HEK293 (cell line): ENCODE data around the gene CHRDL1.

ENCODE experiments used
- CTCF ChIA-PET: fragments of 350-600 bp; formaldehyde crosslinking; extraction: SDS; loops from one replicate; lab custom pipeline; 2021; ENCODE audit warnings: antibody characterized with exemption; lab: Yijun Ruan, JAX
- POLR2A ChIA-PET: fragments of 300-600 bp; formaldehyde crosslinking; extraction: SDS; loops from one replicate; lab custom pipeline; 2020; ENCODE audit warnings: antibody characterized with exemption, inconsistent platforms; lab: Yijun Ruan, JAX
- H3K27ac ChIP-seq: fragments of 200-500 bp; sonication (Bioruptor generic); 2 replicates; pipeline ENCODE4 v1.5.1; 2014; ENCODE audit warnings: low read depth, low read length, control low read depth, inconsistent platforms; ENCODE audit errors: extremely low read depth
- H3K36me3 ChIP-seq, 2 experiments: fragments of 200-500 bp in 1 of 2; sonication (Bioruptor generic) in 1 of 2; 1 replicate in 1 of 2; 2 replicates in 1 of 2; pipeline ENCODE4 v1.5.1; 2014 to 2017; ENCODE audit warnings: inconsistent platforms in 2 of 2, low read length in 2 of 2; ENCODE audit not compliant: control insufficient read depth in 2 of 2, insufficient read depth in 1 of 2
- H3K4me1 ChIP-seq: fragments of 200-500 bp; sonication (Bioruptor generic); 2 replicates; pipeline ENCODE4 v1.5.1; 2014; ENCODE audit warnings: mild to moderate bottlenecking, low read length, inconsistent platforms; ENCODE audit not compliant: control insufficient read depth, insufficient read depth
- H3K4me3 ChIP-seq: 2 replicates; pipeline ENCODE4 v1.5.1; 2011; ENCODE audit warnings: low read depth, mild to moderate bottlenecking, control low read depth, low read length, moderate library complexity
- H3K9me3 ChIP-seq: fragments of 200-500 bp; sonication (Bioruptor generic); 2 replicates; pipeline ENCODE4 v1.5.1; 2014; ENCODE audit warnings: low read depth, low read length, inconsistent platforms; ENCODE audit not compliant: control insufficient read depth, insufficient read depth
- GLI4 ChIP-seq: fragments of 450-650 bp; formaldehyde crosslinking; IDR thresholded peaks from 2 replicates; pipeline ENCODE4 v1.5.1; 2016; ENCODE audit warnings: missing biosample characterization, missing genetic modification characterization
- HOXA7 ChIP-seq: sonication (generic); formaldehyde crosslinking; IDR thresholded peaks from 2 replicates; pipeline ENCODE4 v1.8.1; 2022; ENCODE audit warnings: missing genetic modification reagents, borderline replicate concordance
- SCRT1 ChIP-seq: fragments of 450-650 bp; formaldehyde crosslinking; IDR thresholded peaks from 2 replicates; pipeline ENCODE4 v1.5.1; 2016; ENCODE audit warnings: missing biosample characterization, missing genetic modification characterization, borderline replicate concordance
- YY1 ChIP-seq: fragments of 450-650 bp; formaldehyde crosslinking; IDR thresholded peaks from 2 replicates; pipeline ENCODE4 v1.5.1; 2018; ENCODE audit warnings: missing biosample characterization, missing genetic modification characterization
- ZBTB20 ChIP-seq: fragments of 450-650 bp; formaldehyde crosslinking; IDR thresholded peaks from 2 replicates; pipeline ENCODE4 v1.5.1; 2016; ENCODE audit warnings: missing biosample characterization, missing genetic modification characterization
- ZBTB49 ChIP-seq: fragments of 450-650 bp; formaldehyde crosslinking; IDR thresholded peaks from 2 replicates; pipeline ENCODE4 v1.5.1; 2016; ENCODE audit warnings: missing biosample characterization, missing genetic modification characterization, low read depth
- ZFP3 ChIP-seq: fragments of 450-650 bp; formaldehyde crosslinking; IDR thresholded peaks from 2 replicates; pipeline ENCODE4 v1.5.1; 2016; ENCODE audit warnings: low read depth, missing biosample characterization, missing genetic modification characterization
- ZNF146 ChIP-seq: fragments of 450-650 bp; formaldehyde crosslinking; IDR thresholded peaks from 2 replicates; pipeline ENCODE4 v1.5.1; 2016; ENCODE audit warnings: missing biosample characterization, missing genetic modification characterization
- ZNF16 ChIP-seq: fragments of 450-650 bp; formaldehyde crosslinking; IDR thresholded peaks from 2 replicates; pipeline ENCODE4 v1.5.1; 2016; ENCODE audit warnings: low read depth, missing biosample characterization, missing genetic modification characterization
- ZNF292 ChIP-seq: fragments of 450-650 bp; formaldehyde crosslinking; IDR thresholded peaks from 2 replicates; pipeline ENCODE4 v1.5.1; 2016; ENCODE audit warnings: low read depth, missing biosample characterization, missing genetic modification characterization, borderline replicate concordance
- ZNF423 ChIP-seq: fragments of 450-650 bp; formaldehyde crosslinking; IDR thresholded peaks from 2 replicates; pipeline ENCODE4 v1.5.1; 2016; ENCODE audit warnings: missing biosample characterization, missing genetic modification characterization
- ZNF426 ChIP-seq: fragments of 450-650 bp; formaldehyde crosslinking; IDR thresholded peaks from 2 replicates; pipeline ENCODE4 v1.5.1; 2017; ENCODE audit warnings: missing biosample characterization, missing genetic modification characterization, mild to moderate bottlenecking, inconsistent platforms, moderate library complexity
- ZNF629 ChIP-seq: fragments of 450-650 bp; formaldehyde crosslinking; IDR thresholded peaks from 2 replicates; pipeline ENCODE4 v1.5.1; 2017; ENCODE audit warnings: missing biosample characterization, missing genetic modification characterization
- ZNF791 ChIP-seq: fragments of 450-650 bp; formaldehyde crosslinking; IDR thresholded peaks from 2 replicates; pipeline ENCODE4 v1.5.1; 2016; ENCODE audit warnings: missing biosample characterization, missing genetic modification characterization
- ZNF837 ChIP-seq: fragments of 450-650 bp; formaldehyde crosslinking; IDR thresholded peaks from 2 replicates; pipeline ENCODE4 v1.5.1; 2016; ENCODE audit warnings: missing biosample characterization, missing genetic modification characterization
- TF ChIP-seq, protein P1 (sequence below): fragments of 450-650 bp; formaldehyde crosslinking; IDR thresholded peaks from 2 replicates; pipeline ENCODE4 v1.5.1; 2016; ENCODE audit warnings: missing biosample characterization, missing genetic modification characterization
- TF ChIP-seq, protein P2 (sequence below): fragments of 450-650 bp; formaldehyde crosslinking; IDR thresholded peaks from 2 replicates; pipeline ENCODE4 v1.5.1; 2016; ENCODE audit warnings: missing biosample characterization, missing genetic modification characterization
- TF ChIP-seq, protein P3 (sequence below): fragments of 450-650 bp; formaldehyde crosslinking; IDR thresholded peaks from 2 replicates; pipeline ENCODE4 v1.5.1; 2016; ENCODE audit warnings: missing biosample characterization, missing genetic modification characterization

Gene CHRDL1

GRCh38 chrX:110741213-110741796 lies 54.3 kb downstream of the CHRDL1 start (continued):
- TF ChIP-seq, protein P1, sequence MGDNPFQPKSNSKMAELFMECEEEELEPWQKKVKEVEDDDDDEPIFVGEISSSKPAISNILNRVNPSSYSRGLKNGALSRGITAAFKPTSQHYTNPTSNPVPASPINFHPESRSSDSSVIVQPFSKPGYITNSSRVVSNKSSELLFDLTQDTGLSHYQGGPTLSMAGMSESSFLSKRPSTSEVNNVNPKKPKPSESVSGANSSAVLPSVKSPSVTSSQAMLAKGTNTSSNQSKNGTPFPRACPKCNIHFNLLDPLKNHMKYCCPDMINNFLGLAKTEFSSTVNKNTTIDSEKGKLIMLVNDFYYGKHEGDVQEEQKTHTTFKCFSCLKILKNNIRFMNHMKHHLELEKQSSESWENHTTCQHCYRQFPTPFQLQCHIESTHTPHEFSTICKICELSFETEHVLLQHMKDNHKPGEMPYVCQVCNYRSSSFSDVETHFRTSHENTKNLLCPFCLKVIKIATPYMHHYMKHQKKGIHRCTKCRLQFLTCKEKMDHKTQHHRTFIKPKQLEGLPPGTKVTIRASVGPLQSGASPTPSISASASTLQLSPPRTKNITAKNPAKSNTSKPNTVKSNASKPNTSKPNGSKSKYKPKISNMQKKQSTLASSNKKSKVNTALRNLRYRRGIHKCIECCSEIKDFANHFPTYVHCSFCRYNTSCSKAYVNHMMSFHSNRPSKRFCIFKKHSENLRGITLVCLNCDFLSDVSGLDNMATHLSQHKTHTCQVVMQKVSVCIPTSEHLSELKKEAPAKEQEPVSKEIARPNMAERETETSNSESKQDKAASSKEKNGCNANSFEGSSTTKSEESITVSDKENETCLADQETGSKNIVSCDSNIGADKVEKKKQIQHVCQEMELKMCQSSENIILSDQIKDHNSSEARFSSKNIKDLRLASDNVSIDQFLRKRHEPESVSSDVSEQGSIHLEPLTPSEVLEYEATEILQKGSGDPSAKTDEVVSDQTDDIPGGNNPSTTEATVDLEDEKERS (tag by site-specific recombination): no peak
- TF ChIP-seq YY1 (tag by site-specific recombination): no peak
- no peak for TF ChIP-seq GLI4 (tag by site-specific recombination)
- TF ChIP-seq, all 188 proteins: peak for 0

- H3K4me1 ChIP-seq: no peaks in the 10 kb centered on the region
- H3K27ac ChIP-seq: no peak overlapping the region
- TF ChIP-seq SCRT1 (no peak), ZNF423 (tag by site-specific recombination) (no peak), HOXA7 (CRISPR knock-in tag) (no peak), ZBTB20 (no peak), ZNF292 (tag by site-specific recombination) (no peak), ZNF837 (tag by site-specific recombination) (no peak), ZNF146 (tag by site-specific recombination) (no peak), ZNF16 (tag by site-specific recombination) (no peak), ZFP3 (tag by site-specific recombination) (no peak), ZNF426 (tag by site-specific recombination) (no peak), ZNF629 (no peak), ZNF791 (tag by site-specific recombination) (no peak), ZBTB49 (no peak)
- TF ChIP-seq, protein P2, sequence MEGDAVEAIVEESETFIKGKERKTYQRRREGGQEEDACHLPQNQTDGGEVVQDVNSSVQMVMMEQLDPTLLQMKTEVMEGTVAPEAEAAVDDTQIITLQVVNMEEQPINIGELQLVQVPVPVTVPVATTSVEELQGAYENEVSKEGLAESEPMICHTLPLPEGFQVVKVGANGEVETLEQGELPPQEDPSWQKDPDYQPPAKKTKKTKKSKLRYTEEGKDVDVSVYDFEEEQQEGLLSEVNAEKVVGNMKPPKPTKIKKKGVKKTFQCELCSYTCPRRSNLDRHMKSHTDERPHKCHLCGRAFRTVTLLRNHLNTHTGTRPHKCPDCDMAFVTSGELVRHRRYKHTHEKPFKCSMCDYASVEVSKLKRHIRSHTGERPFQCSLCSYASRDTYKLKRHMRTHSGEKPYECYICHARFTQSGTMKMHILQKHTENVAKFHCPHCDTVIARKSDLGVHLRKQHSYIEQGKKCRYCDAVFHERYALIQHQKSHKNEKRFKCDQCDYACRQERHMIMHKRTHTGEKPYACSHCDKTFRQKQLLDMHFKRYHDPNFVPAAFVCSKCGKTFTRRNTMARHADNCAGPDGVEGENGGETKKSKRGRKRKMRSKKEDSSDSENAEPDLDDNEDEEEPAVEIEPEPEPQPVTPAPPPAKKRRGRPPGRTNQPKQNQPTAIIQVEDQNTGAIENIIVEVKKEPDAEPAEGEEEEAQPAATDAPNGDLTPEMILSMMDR: no peak
- TF ChIP-seq, protein P3, sequence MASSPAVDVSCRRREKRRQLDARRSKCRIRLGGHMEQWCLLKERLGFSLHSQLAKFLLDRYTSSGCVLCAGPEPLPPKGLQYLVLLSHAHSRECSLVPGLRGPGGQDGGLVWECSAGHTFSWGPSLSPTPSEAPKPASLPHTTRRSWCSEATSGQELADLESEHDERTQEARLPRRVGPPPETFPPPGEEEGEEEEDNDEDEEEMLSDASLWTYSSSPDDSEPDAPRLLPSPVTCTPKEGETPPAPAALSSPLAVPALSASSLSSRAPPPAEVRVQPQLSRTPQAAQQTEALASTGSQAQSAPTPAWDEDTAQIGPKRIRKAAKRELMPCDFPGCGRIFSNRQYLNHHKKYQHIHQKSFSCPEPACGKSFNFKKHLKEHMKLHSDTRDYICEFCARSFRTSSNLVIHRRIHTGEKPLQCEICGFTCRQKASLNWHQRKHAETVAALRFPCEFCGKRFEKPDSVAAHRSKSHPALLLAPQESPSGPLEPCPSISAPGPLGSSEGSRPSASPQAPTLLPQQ (tag by site-specific recombination): no peak
- H3K4me3 ChIP-seq: no peak overlapping the region
- CTCF ChIA-PET: no interaction called here
- POLR2A ChIA-PET: no interaction called here
- no peaks in the 10 kb centered on the region for H3K36me3 ChIP-seq
- H3K9me3 ChIP-seq: no peaks in the 10 kb centered on the region
Observed at GRCh38 chrX:110734894-110735541, 60.6 kb downstream of the CHRDL1 start.
